Stimulated activated naive CD8-positive, alpha-beta T cell treated with anti-CD3 and anti-CD28 coated beads, Interleukin-15, amount 100 ng/mL, for 72 hours (primary cell): Measurements from ENCODE around the gene TSPAN19.
"Not testable (repeated sequence)": the region's sequence is repeated elsewhere in the genome, so short reads cannot be mapped to it uniquely, and the experiment has no call there.

Experiments
- ATAC-seq: fragments of 150-1000 bp; cut with Tn5 transposase; 2 replicates; pipeline ENCODE4 v1.10.0; 2021; ENCODE audit warnings: mild to moderate bottlenecking, moderate library complexity
- DNase-seq, 2 donors: peaks; one replicate each; pipeline ENCODE4 v3.0.0; 2021 to 2022
- H3K27ac Mint-ChIP-seq, 2 donors: one replicate each; pipeline ENCODE4 v1.8.0; 2022; ENCODE audit warnings: mild to moderate bottlenecking in 2 of 2, mixed read lengths in 2 of 2, moderate library complexity in 2 of 2
- H3K27me3 Mint-ChIP-seq: one replicate; pipeline ENCODE4 v1.8.0; 2022; ENCODE audit warnings: mixed read lengths
- H3K4me1 Mint-ChIP-seq: one replicate; pipeline ENCODE4 v1.8.0; 2022; ENCODE audit warnings: mild to moderate bottlenecking, mixed read lengths
- H3K4me3 Mint-ChIP-seq, 2 donors: one replicate each; pipeline ENCODE4 v1.8.0; 2022; ENCODE audit warnings: mild to moderate bottlenecking in 2 of 2, mixed read lengths in 2 of 2, moderate library complexity in 1 of 2
- H3K9me3 Mint-ChIP-seq, 2 donors: one replicate each; pipeline ENCODE4 v1.8.0; 2022; ENCODE audit warnings: mixed read lengths in 2 of 2

TSPAN19 gene

GRCh38 chr12:85016413-85016812, 19.7 kb downstream of the TSPAN19 start:
- H3K27me3 Mint-ChIP-seq: no peaks in the 10 kb centered on the region
- DNase-seq (no peak), ATAC-seq (no peak)
- no peaks in the 10 kb centered on the region for H3K9me3 Mint-ChIP-seq
- no peaks in the 10 kb centered on the region for H3K4me1 Mint-ChIP-seq
- H3K27ac Mint-ChIP-seq: no peak overlapping the region
- no peak overlapping the region for H3K4me3 Mint-ChIP-seq

DNA sequence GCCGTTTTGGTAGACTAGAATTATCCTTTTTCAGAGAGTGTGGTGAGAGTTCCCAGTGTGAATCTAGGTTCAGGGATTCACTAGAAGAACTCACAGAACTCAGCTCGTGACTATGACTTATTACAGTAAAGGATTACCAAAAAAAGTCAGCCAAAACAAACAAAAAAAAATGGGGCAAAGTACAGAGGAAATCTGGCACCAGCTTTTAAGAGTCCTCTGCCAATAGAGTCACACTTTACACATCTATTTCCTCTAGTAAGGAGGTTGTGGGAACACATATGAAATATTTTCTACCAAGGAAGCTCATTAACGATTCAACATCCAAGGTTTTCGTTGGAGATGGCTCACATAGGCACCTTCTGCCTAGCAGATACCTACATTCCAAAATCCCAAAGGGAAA, 28.2 kb downstream of the TSPAN19 start:
- no peak for DNase-seq
- H3K9me3 Mint-ChIP-seq: no peaks in the 10 kb centered on the region
- no peak overlapping the region for H3K4me3 Mint-ChIP-seq
- no peak overlapping the region for H3K27ac Mint-ChIP-seq
- no peaks in the 10 kb centered on the region for H3K4me1 Mint-ChIP-seq
- ATAC-seq: no peak
- no peaks in the 10 kb centered on the region for H3K27me3 Mint-ChIP-seq

DNA sequence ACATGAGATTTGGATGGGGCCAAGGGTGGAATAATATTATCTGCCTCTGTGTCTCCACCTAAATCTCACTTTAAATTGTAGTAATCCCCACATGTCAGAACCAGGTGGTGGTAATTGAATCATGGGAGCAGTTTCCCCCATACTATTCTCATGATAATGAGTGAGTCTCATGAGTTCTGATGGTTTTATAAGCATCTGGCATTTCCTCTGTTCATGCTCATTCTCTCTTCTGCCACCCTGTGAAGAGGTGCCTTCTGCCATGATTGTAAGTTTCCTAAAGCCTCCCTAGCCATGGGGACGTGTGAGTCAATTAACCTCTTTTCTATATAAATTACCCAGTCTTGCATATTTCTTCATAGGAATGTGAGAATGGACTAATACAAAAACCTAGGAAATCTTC, 29.9 kb downstream of the TSPAN19 start:
- no peaks in the 10 kb centered on the region for H3K27me3 Mint-ChIP-seq
- DNase-seq (no peak), ATAC-seq (no peak)
- no peaks in the 10 kb centered on the region for H3K4me1 Mint-ChIP-seq
- no peaks in the 10 kb centered on the region for H3K9me3 Mint-ChIP-seq
- no peak overlapping the region for H3K27ac Mint-ChIP-seq
- H3K4me3 Mint-ChIP-seq: no peak overlapping the region

- no peak for DNase-seq
- peak; percentile 52 for ATAC-seq
- H3K9me3 Mint-ChIP-seq: no peaks in the 10 kb centered on the region
- H3K4me1 Mint-ChIP-seq: no peaks in the 10 kb centered on the region
- no peaks in the 10 kb centered on the region for H3K27me3 Mint-ChIP-seq
- no peak overlapping the region for H3K27ac Mint-ChIP-seq
- H3K4me3 Mint-ChIP-seq: no peak overlapping the region
Measured at GRCh38 chr12:85005615-85006014, 30.5 kb downstream of the TSPAN19 start.

GRCh38 chr12:85005047-85005446, 31.0 kb downstream of the TSPAN19 start:
- not testable (repeated sequence) for ATAC-seq, H3K4me3 Mint-ChIP-seq, H3K4me1 Mint-ChIP-seq, H3K27me3 Mint-ChIP-seq, H3K27ac Mint-ChIP-seq, DNase-seq, H3K9me3 Mint-ChIP-seq

- Mint-ChIP-seq H3K4me3 (no peak overlapping the region), H3K9me3 (no peaks in the 10 kb centered on the region), H3K27ac (no peak overlapping the region), H3K4me1 (no peaks in the 10 kb centered on the region), H3K27me3 (no peaks in the 10 kb centered on the region)
- DNase-seq: no peak
- ATAC-seq: no peak
Measured at GRCh38 chr12:85004204-85004603, 31.9 kb downstream of the TSPAN19 start.

- no peaks in the 10 kb centered on the region for H3K9me3 Mint-ChIP-seq
- H3K27ac Mint-ChIP-seq: no peak overlapping the region
- H3K4me1 Mint-ChIP-seq: no peaks in the 10 kb centered on the region
- ATAC-seq: no peak
- no peak overlapping the region for H3K4me3 Mint-ChIP-seq
- no peaks in the 10 kb centered on the region for H3K27me3 Mint-ChIP-seq
- no peak for DNase-seq
Measured at GRCh38 chr12:85002778-85003296, 33.2 kb downstream of the TSPAN19 start.

DNA sequence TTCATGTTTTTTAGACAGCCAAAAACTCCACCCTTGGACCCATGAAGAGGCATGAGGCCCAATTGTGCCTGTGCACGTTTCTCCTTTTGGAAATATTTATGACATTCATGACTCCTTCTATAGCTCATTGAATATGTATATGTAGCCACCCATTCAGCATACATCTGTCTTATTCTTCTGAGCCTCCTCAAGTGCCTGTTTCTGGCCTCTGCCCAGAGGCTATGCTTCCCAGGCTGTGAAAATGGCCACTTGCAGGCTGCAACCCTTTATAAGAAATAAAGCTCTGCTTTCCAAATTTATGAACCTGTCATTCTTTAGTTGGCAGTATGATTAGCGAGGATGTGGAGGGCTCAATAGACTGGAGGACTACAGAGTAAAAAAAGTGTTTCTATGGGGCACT, 35.3 kb downstream of the TSPAN19 start:
- H3K27me3 Mint-ChIP-seq: no peaks in the 10 kb centered on the region
- H3K4me1 Mint-ChIP-seq: no peaks in the 10 kb centered on the region
- no peak overlapping the region for H3K27ac Mint-ChIP-seq
- H3K4me3 Mint-ChIP-seq: no peak overlapping the region
- no peaks in the 10 kb centered on the region for H3K9me3 Mint-ChIP-seq
- ATAC-seq: no peak
- DNase-seq: no peak

- H3K4me3 Mint-ChIP-seq: no peak overlapping the region
- ATAC-seq: no peak
- H3K27ac Mint-ChIP-seq: no peak overlapping the region
- peaks cover 6% of the 10 kb centered on the region for H3K4me1 Mint-ChIP-seq
- H3K27me3 Mint-ChIP-seq: no peaks in the 10 kb centered on the region
- H3K9me3 Mint-ChIP-seq: no peaks in the 10 kb centered on the region
- DNase-seq: no peak
Measured at GRCh38 chr12:84998341-84998740, 37.7 kb downstream of the TSPAN19 start.

GRCh38 chr12:84996759-84997158, 39.3 kb downstream of the TSPAN19 start:
- Mint-ChIP-seq H3K27me3 (no peaks in the 10 kb centered on the region), H3K4me3 (no peak overlapping the region), H3K27ac (no peak overlapping the region), H3K9me3 (no peaks in the 10 kb centered on the region), H3K4me1 (peaks cover 6% of the 10 kb centered on the region)
- DNase-seq: no peak
- no peak for ATAC-seq

GRCh38 chr12:84995641-84996040, 40.4 kb downstream of the TSPAN19 start:
- H3K9me3 Mint-ChIP-seq: no peaks in the 10 kb centered on the region
- no peak overlapping the region for H3K4me3 Mint-ChIP-seq
- DNase-seq: no peak
- no peak overlapping the region for H3K27ac Mint-ChIP-seq
- no peaks in the 10 kb centered on the region for H3K27me3 Mint-ChIP-seq
- peaks cover 6% of the 10 kb centered on the region for H3K4me1 Mint-ChIP-seq
- no peak for ATAC-seq

GRCh38 chr12:84994426-84994825, 41.7 kb downstream of the TSPAN19 start:
- no peak for ATAC-seq
- Mint-ChIP-seq H3K27me3 (no peaks in the 10 kb centered on the region), H3K9me3 (no peaks in the 10 kb centered on the region), H3K27ac (no peak overlapping the region), H3K4me1 (peaks cover 6% of the 10 kb centered on the region), H3K4me3 (no peak overlapping the region)
- DNase-seq: no peak

DNA sequence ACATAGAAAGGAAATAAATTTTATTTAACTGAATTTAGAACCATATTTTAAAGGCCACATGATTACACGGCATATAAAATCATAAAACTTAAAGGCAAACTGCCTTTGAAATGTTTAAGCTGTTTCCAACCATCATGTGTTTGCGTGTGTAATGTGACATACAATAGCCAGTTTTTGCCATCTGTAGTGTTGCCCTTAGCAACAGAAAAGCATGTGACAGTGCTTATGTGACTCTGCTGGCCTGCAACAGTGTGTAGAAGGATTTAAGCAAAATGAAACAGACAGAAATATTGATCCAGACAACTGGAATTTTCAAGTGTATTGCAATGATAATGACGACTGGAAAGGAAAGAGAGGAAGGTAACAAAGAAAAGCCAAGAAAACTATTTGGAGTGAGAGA, 49.5 kb downstream of the TSPAN19 start:
- no peaks in the 10 kb centered on the region for H3K9me3 Mint-ChIP-seq
- ATAC-seq (no peak), DNase-seq (no peak)
- H3K27ac Mint-ChIP-seq: no peak overlapping the region
- H3K4me3 Mint-ChIP-seq: no peak overlapping the region
- no peaks in the 10 kb centered on the region for H3K4me1 Mint-ChIP-seq
- H3K27me3 Mint-ChIP-seq: no peaks in the 10 kb centered on the region

DNA sequence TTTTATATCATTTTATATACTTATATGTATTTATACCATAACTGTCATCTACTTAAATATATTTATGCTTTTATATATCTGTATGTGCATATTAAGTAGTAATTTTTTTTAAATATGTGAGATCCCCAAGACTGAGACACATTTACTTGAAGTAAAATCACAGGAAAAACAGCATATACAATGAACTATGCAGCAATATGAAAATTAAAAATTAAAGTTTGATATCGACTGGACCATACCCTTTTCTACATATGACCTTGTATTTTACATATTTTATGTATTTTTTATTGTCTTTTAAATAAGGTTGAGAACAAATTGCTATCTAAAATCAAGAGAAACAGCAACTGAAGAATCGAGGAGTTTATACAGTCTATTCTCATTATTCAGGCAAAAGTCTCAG, 50.0 kb downstream of the TSPAN19 start:
- no peak overlapping the region for H3K4me3 Mint-ChIP-seq
- H3K9me3 Mint-ChIP-seq: no peaks in the 10 kb centered on the region
- no peaks in the 10 kb centered on the region for H3K4me1 Mint-ChIP-seq
- no peak overlapping the region for H3K27ac Mint-ChIP-seq
- no peaks in the 10 kb centered on the region for H3K27me3 Mint-ChIP-seq
- no peak for DNase-seq
- no peak for ATAC-seq

DNA sequence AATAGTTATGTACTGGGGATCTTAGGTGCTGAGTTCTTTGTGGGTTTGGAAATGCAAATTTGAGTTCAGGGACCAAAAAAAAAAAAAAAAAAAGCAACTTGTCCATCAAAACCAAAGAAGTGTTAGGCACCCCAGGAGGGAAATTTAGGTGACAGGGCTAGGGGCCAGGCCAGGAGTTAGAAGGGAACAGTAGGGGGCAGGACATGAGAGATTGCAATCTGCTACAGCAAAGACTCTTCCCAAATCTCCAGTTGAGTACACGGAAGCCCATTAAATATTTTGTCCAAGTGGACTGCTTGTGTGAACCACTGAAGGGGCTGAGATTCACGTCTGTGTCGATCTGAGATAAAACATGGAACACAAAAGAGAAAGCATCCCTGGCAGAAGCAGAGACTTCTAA, 52.8 kb downstream of the TSPAN19 start:
- no peak for ATAC-seq
- no peak overlapping the region for H3K27ac Mint-ChIP-seq
- DNase-seq: no peak
- H3K4me3 Mint-ChIP-seq: no peak overlapping the region
- H3K27me3 Mint-ChIP-seq: no peaks in the 10 kb centered on the region
- no peaks in the 10 kb centered on the region for H3K4me1 Mint-ChIP-seq
- no peaks in the 10 kb centered on the region for H3K9me3 Mint-ChIP-seq

- Mint-ChIP-seq H3K27me3 (no peaks in the 10 kb centered on the region), H3K9me3 (no peaks in the 10 kb centered on the region), H3K27ac (no peak overlapping the region), H3K4me3 (no peak overlapping the region), H3K4me1 (no peaks in the 10 kb centered on the region)
- ATAC-seq (no peak), DNase-seq (no peak)
Measured at GRCh38 chr12:84982888-84983287, 53.2 kb downstream of the TSPAN19 start.

DNA sequence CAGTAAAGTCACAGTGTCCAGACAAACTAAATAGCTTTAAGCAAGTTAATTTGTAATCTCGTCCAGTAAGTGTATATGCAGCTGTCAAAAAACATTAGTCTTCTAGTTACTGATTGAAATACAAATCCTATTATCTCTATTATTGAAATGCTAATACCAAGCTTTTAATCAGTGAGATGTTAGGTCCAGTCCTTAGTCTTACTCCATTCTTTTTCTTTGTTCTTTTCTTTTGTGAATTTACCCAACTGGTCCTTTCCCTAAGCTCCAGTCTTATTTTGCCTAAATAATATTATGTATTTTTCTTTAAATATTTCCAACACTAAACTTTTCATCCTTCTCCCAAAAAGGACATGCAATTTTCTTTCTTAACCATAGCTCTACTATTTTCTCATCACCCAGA, 57.2 kb downstream of the TSPAN19 start:
- Mint-ChIP-seq H3K27me3 (no peaks in the 10 kb centered on the region), H3K4me1 (no peaks in the 10 kb centered on the region), H3K27ac (no peak overlapping the region), H3K4me3 (no peak overlapping the region), H3K9me3 (no peaks in the 10 kb centered on the region)
- ATAC-seq: no peak
- no peak for DNase-seq
